Measurements from ENCODE around the gene WDR6.

The WDR6 gene

DNA sequence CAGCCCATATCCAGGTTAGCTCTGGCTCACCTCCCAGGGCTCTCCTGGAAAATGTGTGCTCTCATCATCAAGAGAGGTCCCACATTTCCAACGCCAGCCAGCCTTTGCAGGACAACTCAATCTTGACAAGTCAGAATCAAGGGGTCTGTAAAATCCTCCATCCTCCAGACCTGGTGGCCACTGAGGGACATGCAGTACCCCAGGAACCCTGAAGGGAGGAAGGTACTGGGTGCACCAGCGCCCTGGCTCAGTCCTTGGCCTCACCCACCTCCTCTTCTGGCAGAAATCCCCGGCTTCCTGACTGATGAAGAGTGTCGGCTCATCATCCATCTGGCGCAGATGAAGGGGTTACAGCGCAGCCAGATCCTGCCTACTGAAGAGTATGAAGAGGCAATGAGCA, 6.0 kb upstream of the WDR6 start:
- H2AFZ ChIP-seq (ENCODE audit: low read depth, low read length): no peak overlapping the region
- no peak overlapping the region for H3K27ac ChIP-seq (ENCODE audit: low read length)

GRCh38 chr3:49004352-49005302, 2.6 kb upstream of the WDR6 start:
- Histone ChIP-seq H2AFZ (ENCODE audit: low read depth, low read length) (no peak overlapping the region), H3K9me3 (ENCODE audit: insufficient read depth, low read length, severe bottlenecking) (no peaks in the 10 kb centered on the region), H3K36me3 (ENCODE audit: insufficient read depth, low read length) (peaks cover 11% of the 10 kb centered on the region), H3K4me3 (ENCODE audit: low read depth in 1 of 2, low read length in 2 of 2) (no peak overlapping the region), H3K9ac (ENCODE audit: low read depth, low read length) (no peak overlapping the region), H3K4me1 (ENCODE audit: insufficient read depth, low read length) (peaks cover 33% of the 10 kb centered on the region), H4K20me1 (ENCODE audit: insufficient read depth, low read length) (peaks cover 20% of the 10 kb centered on the region), H3K27me3 (ENCODE audit: insufficient read depth, low read length, poor library complexity) (no peaks in the 10 kb centered on the region), H3K79me2 (ENCODE audit: insufficient read depth, low read length) (peaks cover 24% of the 10 kb centered on the region), H3K27ac (ENCODE audit: low read length) (no peak overlapping the region), H3K4me2 (ENCODE audit: insufficient read depth, low read length) (no peak overlapping the region)
- DNase-seq: no peak
- no peak for ATAC-seq (ENCODE audit: insufficient read depth, low read depth)
- no peak for TF ChIP-seq EZH2 (IDR thresholded peaks at IDR 0.05; ENCODE audit: borderline replicate concordance, low read depth, low read length, severe bottlenecking)
- TF ChIP-seq, protein P1, sequence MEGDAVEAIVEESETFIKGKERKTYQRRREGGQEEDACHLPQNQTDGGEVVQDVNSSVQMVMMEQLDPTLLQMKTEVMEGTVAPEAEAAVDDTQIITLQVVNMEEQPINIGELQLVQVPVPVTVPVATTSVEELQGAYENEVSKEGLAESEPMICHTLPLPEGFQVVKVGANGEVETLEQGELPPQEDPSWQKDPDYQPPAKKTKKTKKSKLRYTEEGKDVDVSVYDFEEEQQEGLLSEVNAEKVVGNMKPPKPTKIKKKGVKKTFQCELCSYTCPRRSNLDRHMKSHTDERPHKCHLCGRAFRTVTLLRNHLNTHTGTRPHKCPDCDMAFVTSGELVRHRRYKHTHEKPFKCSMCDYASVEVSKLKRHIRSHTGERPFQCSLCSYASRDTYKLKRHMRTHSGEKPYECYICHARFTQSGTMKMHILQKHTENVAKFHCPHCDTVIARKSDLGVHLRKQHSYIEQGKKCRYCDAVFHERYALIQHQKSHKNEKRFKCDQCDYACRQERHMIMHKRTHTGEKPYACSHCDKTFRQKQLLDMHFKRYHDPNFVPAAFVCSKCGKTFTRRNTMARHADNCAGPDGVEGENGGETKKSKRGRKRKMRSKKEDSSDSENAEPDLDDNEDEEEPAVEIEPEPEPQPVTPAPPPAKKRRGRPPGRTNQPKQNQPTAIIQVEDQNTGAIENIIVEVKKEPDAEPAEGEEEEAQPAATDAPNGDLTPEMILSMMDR (IDR thresholded peaks at IDR 0.05; ENCODE audit: borderline replicate concordance, extremely low read depth, low read length, poor library complexity, severe bottlenecking): no peak

More for the DNA sequence above, 6.0 kb upstream of the WDR6 start:
- ATAC-seq (ENCODE audit: insufficient read depth, low read depth) (no peak), DNase-seq (no peak)
- H4K20me1 ChIP-seq (ENCODE audit: insufficient read depth, low read length): 0 out of 2 replicates have a peak, but pooled peaks cover 2% of the 10 kb centered on the region
- peaks cover 4% of the 10 kb centered on the region; the same call in 1 of the 2 replicates for H3K36me3 ChIP-seq (ENCODE audit: insufficient read depth, low read length)
- H3K79me2 ChIP-seq (ENCODE audit: insufficient read depth, low read length): no peaks in the 10 kb centered on the region
- no peaks in the 10 kb centered on the region for H3K27me3 ChIP-seq (ENCODE audit: insufficient read depth, low read length, poor library complexity)
- H3K9me3 ChIP-seq (ENCODE audit: insufficient read depth, low read length, severe bottlenecking): no peaks in the 10 kb centered on the region
- H3K9ac ChIP-seq (ENCODE audit: low read depth, low read length): no peak overlapping the region
- H3K4me3 ChIP-seq (ENCODE audit: low read depth in 1 of 2, low read length in 2 of 2): no peak overlapping the region
- H3K4me2 ChIP-seq (ENCODE audit: insufficient read depth, low read length): no peak overlapping the region
- TF ChIP-seq, protein P1 (IDR thresholded peaks at IDR 0.05; ENCODE audit: borderline replicate concordance, extremely low read depth, low read length, poor library complexity, severe bottlenecking): no peak
- TF ChIP-seq EZH2 (IDR thresholded peaks at IDR 0.05; ENCODE audit: borderline replicate concordance, low read depth, low read length, severe bottlenecking): no peak
- H3K4me1 ChIP-seq (ENCODE audit: insufficient read depth, low read length): peaks cover 4% of the 10 kb centered on the region

GRCh38 chr3:49005303-49005680, 1.9 kb upstream of the WDR6 start:
- Histone ChIP-seq H3K4me3 (ENCODE audit: low read depth in 1 of 2, low read length in 2 of 2) (no peak overlapping the region), H3K36me3 (ENCODE audit: insufficient read depth, low read length) (peaks cover 11% of the 10 kb centered on the region), H3K4me1 (ENCODE audit: insufficient read depth, low read length) (peaks cover 35% of the 10 kb centered on the region), H3K9ac (ENCODE audit: low read depth, low read length) (no peak overlapping the region), H3K27me3 (ENCODE audit: insufficient read depth, low read length, poor library complexity) (no peaks in the 10 kb centered on the region), H3K79me2 (ENCODE audit: insufficient read depth, low read length) (peaks cover 31% of the 10 kb centered on the region), H3K27ac (ENCODE audit: low read length) (no peak overlapping the region), H3K4me2 (ENCODE audit: insufficient read depth, low read length) (no peak overlapping the region), H3K9me3 (ENCODE audit: insufficient read depth, low read length, severe bottlenecking) (no peaks in the 10 kb centered on the region), H4K20me1 (ENCODE audit: insufficient read depth, low read length) (peaks cover 26% of the 10 kb centered on the region), H2AFZ (ENCODE audit: low read depth, low read length) (no peak overlapping the region)
- ATAC-seq (ENCODE audit: insufficient read depth, low read depth): no peak
- TF ChIP-seq, protein P1 (IDR thresholded peaks at IDR 0.05; ENCODE audit: borderline replicate concordance, extremely low read depth, low read length, poor library complexity, severe bottlenecking): no peak
- no peak for TF ChIP-seq EZH2 (IDR thresholded peaks at IDR 0.05; ENCODE audit: borderline replicate concordance, low read depth, low read length, severe bottlenecking)
- no peak for DNase-seq
